Fibroblast of villous mesenchyme (primary cell): Measurements from ENCODE around the gene TNRC6C. TPM values are rescaled to one million over a fixed set of nuclear protein-coding genes. Genes with fewer than 3 reads are reported as not detected.

Source experiments
- DNase-seq: peaks from one replicate; pipeline ENCODE4 v3.0.0-alpha.2; 2010; ENCODE audit warnings: low read depth
- H3K4me3 ChIP-seq: 2 replicates; pipeline ENCODE4 v1.5.1; 2011; ENCODE audit warnings: low read depth, mild to moderate bottlenecking, low read length
- CTCF ChIP-seq: IDR thresholded peaks from 2 replicates; pipeline ENCODE4 v1.5.1; 2012; ENCODE audit warnings: low read depth, mild to moderate bottlenecking, low read length; ENCODE audit not compliant: insufficient read depth
- total RNA-seq: library from RNA; depleted of rRNA; stranded (reverse); fragments of >200 nt; gene quantifications from 2 replicates; pipeline ENCODE4 v1.2.3, GENCODE V29; 2012

Gene TNRC6C
- total RNA-seq, 1 donor = 4.3 TPM

DNA sequence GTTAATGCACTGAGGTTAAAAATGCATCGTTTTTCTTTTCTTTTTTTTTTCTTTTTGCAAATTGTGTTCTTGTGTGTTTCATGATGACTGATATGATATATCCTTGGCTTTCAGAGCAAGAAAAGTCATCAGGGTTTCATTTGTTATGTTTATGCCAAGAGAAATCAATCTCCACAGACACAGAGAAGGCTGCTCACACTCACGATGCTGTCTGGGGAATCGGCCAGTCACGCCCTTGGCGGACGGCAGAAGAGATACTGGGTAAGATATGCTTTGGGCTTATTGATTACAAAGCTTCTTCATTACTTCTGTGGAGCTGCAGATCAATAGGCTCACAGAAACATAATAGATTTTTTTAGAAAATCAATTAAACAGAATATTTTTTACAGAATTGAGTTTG is 42.2 kb upstream of the TNRC6C start:
- DNase-seq = no peak
- H3K4me3 ChIP-seq = no peak overlapping the region
- TF ChIP-seq CTCF = no peak

DNA sequence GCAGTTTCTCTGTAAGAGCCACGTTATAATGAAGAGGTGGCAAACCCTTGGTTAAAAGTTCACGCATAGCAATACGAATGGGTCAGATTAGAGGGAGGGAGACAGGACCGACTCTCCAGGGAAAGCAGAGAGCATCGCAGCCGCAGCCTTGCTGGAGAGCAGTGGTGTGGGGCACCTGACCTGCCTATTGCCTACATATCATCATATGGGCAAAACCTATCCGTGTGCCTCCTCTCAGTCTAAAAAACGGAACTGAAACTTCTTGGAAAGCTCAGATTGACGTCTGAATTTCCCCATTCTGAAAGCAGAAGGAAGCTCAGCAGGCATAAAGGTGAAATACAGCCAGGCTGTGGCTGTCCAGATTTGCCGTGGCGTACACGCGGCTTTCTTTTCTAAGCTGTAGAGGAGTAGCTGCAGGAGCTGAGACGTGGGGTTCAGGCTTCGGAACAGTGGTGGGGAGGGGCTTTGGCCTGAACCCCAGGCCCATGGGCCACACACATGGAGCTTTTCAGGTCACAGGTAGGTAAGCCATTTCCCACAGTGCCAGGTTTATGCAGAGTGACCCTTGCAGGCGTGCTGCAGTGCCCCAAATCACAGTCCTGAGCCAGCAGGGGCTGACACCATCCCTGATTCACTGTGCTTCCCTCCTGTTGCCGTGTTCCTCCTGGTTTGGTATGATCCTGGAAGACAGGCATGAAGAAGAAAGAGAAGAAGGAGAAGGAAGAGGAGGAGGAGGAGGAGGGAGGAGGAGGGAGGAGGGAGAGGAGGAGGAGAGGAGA is 41.6 kb upstream of the TNRC6C start:
- no peak overlapping the region for H3K4me3 ChIP-seq
- DNase-seq = no peak
- TF ChIP-seq CTCF = no peak

GRCh38 chr17:77919276-77919675 is 39.2 kb upstream of the TNRC6C start:
- no peak overlapping the region for H3K4me3 ChIP-seq
- no peak for TF ChIP-seq CTCF
- no peak for DNase-seq

GRCh38 chr17:77923135-77923534 is 35.4 kb upstream of the TNRC6C start:
- no peak for TF ChIP-seq CTCF
- H3K4me3 ChIP-seq = no peak overlapping the region
- DNase-seq = peak; percentile 58

DNA sequence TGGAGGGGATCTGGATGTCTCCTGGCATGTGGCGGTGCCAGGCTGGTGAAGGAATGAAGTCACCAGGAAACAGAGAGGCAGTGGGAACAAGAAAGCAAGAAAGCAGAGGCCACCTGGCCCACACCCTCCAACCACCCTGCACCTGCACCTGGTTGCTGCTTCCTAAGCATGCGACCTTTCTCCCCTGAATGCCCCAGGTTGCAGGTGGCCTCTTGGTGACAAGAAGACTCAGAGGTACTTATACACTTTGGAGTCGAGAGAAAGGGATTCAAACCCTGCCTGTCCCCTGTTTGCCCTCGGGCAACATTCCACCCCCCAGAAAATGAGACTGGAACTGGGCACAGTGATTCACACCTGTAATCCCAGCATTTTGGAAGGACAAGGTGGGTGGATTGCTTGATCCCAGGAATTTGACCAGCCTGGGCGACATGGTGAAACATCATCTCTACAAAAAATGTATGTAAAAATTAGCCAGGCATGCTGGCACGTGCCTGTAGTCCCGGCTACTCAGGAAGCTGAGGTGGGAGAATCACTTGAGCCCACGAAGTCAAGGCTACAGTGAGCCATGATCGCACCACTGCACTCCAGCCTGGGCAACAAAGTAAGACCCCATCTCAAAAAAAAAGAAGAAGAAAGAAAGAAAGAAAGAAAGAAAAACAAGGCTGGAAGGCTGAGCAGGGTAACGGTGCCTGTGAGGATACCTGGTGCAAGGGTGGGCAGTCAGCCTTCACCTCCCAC is 34.6 kb upstream of the TNRC6C start:
- H3K4me3 ChIP-seq = no peak overlapping the region
- TF ChIP-seq CTCF = no peak
- DNase-seq = no peak

GRCh38 chr17:77924757-77925336 is 33.7 kb upstream of the TNRC6C start:
- no peak for TF ChIP-seq CTCF
- peak; percentile 14 for DNase-seq
- no peak overlapping the region for H3K4me3 ChIP-seq
